HG03196 (cell line): ENCODE results near the gene TRAFD1.
"Not testable (repeated sequence)": the region's sequence is repeated elsewhere in the genome, so short reads cannot be mapped to it uniquely, and the experiment has no call there.

ENCODE experiments used
- ATAC-seq: cut with Tn5 transposase; IDR thresholded peaks from one replicate; pipeline ENCODE4 v1.9.1; 2021; ENCODE audit not compliant: unreplicated experiment

Gene TRAFD1

DNA sequence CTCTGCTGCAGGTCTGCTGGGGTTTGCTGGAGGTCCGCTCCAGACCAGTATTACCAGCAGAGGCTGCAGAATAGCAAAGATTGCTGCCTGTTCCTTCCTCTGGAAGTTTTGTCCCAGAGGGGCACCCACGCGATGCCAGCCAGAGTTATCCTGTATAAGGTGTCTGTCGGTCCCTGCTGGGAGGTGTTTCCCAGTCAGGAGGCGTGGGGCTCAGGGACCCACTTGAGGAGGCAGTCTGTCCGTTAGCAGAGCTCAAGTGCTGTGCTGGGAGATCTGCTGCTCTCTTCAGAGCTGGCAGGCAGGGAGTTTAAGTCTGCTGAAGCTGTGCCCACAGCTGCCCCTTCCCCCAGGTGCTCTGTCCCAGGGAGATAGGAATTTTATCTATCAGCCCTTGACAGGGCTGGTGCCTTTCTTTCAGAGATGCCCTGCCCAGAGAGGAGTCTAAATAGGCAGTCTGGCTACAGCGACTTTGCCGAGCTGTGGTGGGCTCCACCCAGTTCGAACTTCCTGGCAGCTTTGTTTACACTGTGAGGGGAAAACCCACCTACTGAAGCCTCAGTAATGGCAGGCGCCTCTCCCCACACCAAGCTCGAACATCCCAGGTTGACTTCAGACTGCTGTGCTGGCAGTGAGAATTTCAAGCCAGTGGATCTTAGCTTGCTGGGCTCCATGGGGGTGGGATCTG lies 33.2 kb downstream of the TRAFD1 start:
- not testable (repeated sequence) for ATAC-seq

DNA sequence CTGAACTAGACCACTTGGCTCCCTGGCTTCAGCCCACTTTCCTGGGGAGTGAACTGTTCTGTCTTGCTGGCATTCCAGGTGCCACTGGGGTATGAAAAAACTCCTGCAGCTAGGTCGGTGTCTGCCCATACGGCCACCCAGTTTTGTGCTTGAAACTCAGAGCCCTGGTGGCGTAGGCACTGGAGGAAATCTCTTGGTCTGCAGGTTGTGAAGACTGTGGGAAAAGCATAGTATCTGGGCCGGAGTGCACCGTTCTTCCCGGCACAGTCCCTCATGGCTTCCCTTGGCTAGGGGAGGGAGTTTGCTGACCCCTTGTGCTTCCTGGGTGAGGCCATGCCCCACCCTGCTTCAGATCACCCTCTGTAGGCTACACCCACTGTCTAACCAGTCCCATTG lies 33.8 kb downstream of the TRAFD1 start:
- ATAC-seq = no peak

DNA sequence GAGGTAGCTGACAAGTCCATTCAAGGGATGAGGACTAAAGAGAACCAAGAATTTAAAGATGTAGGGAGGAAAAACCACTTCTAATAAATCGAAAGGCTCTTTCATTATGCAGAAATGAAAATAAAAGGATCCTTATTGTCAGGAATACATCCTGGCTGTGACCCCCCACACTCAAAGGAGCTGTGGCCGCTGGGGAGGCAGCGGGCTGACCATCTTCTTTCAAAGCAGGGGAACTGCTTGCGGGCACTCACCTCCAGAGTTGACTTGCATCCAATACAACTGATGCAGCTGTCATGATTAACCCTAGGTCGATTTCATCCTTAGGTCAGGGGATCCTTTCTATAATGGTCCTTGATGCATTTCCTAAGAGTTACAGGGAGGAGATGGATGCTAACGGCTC lies 35.3 kb downstream of the TRAFD1 start:
- ATAC-seq = no peak

DNA sequence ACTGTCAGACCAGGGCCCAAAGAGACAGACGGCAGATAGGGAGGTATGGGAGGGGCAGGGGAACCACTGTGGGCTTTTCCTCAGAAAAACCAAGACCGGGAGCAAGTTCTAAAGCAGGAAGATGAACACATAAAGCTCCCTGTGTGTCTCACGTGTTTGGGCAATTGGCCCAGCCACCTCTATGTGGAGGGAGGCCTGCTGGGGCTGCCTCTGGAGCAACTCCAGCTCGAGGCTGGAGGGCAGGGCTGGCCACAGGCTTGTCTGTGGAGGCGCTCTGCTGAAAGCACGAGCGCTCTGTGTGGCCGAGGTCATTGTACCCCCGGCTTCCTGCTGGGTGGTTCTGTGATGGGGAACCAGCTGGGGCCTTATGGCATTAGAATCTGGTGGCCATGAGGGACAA lies 36.4 kb downstream of the TRAFD1 start:
- no peak for ATAC-seq

DNA sequence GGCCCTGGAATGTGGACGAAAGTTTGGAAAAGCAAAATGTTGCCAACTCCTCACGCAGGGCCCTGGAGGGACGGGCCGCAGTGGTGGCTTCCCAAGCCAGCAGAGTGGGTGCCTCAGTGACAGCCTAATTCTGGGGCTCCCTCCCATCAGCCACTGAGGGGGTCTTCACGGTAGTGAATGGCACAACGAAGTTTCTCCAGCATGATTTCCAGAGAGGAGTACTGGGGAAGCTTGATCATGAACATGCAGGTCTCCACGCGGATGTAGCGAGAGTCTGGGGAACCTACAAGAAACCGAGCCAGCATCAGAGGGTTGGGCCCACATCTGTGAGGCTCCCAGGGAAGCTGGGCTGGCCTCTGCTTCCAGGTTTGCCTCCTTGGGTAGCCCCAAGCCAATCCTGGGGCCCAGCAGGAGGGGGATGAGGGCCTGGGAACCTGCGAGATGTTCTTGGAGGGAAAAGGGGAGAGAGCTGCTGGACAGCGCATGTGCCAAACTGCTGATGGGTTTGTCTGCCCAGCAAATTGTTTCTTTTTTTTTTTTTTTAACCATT lies 37.0 kb downstream of the TRAFD1 start:
- no peak for ATAC-seq

DNA sequence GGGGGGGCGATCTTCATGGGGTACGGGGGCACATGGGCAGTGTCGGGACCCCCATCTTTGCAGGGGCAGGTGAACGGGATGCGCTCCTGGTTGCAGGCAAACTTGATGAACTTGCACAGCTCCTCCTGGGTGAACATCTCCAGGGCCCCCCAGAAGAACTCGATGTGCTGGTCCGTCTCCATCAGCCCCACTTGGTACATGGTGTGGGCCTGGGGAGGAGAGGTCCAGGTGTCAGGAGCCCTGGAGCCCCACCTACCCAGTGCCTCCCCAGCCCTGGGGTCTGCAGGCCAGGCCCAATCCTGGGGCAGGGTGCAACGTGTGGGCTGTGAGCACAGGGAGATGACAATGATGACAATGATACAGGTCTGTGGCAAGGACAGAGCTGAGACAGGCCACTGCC lies 37.7 kb downstream of the TRAFD1 start:
- no peak for ATAC-seq

DNA sequence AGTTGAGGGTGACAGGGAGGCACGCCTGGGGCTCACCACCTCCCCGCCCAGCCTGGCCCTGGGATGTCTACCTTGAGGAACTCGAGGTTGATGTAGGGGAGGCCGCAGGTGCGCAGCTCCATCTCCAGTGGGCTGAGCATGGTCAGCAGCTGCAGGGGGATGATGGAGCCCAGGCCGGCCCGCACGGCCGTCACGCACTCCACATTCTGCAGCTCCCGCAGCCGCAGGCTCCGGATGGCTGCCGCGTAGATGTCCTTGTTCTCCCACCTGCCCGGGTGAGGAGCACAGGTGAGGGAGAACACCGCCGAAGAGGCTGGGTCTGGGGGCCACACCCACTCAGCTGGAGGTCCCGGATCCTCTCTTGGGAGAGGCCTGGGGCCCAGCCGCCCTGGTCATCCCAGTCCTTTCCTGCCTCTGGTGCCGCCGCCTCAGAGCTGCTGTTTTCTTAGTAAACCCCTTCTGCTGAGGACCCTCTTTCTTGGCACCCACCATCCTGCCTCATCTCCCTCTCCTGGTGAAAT lies 38.2 kb downstream of the TRAFD1 start:
- no peak for ATAC-seq

DNA sequence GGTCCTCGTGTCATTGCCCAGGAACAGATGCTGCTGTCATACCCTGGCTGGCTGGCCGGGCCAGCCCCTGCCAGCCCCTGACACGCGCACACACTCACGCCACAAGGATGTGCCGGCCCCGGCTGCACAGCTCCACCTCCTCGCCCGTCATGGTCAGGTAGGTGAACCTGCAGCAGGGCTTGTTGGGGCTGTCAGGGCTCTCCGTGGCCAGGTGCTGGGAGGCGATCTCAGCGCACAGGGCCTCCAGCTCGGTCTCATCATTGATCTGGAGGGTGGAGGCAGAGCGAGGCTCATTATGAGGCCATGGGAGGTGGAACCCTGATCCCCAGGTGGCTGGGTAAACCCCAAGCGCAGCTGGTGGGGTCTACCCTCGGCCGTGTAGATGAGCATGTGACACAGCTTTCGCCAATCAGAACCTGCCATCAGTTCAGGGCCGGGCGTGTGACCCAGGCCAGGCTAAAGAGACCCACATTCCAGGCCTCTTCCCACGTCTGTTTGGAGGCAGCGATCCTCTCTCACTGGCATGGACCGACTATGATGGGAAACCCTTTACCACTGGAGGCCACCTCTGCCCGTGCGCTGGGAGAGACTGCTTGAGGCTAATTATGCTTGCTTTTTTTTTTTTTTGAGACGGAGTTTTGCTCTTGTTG lies 38.8 kb downstream of the TRAFD1 start:
- no peak for ATAC-seq

DNA sequence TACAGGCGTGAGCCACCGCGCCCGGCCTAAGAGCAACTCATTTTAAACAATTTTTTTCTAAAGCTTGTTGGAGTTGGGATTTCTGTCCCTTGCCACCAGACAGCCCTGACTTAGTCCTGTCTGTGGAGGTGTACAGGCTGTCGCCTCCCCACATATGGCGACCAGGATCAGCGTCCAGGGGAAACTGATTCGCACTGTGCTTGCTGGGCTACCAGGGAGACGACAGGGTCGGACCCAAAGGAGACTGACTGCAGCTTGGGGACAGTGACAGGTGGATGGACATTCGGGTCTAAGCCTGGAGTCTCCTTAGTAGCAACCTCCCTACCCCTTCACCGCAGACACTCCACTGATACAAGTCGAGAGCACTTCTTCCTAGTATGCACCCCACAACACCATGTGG lies 40.3 kb downstream of the TRAFD1 start:
- no peak for ATAC-seq

DNA sequence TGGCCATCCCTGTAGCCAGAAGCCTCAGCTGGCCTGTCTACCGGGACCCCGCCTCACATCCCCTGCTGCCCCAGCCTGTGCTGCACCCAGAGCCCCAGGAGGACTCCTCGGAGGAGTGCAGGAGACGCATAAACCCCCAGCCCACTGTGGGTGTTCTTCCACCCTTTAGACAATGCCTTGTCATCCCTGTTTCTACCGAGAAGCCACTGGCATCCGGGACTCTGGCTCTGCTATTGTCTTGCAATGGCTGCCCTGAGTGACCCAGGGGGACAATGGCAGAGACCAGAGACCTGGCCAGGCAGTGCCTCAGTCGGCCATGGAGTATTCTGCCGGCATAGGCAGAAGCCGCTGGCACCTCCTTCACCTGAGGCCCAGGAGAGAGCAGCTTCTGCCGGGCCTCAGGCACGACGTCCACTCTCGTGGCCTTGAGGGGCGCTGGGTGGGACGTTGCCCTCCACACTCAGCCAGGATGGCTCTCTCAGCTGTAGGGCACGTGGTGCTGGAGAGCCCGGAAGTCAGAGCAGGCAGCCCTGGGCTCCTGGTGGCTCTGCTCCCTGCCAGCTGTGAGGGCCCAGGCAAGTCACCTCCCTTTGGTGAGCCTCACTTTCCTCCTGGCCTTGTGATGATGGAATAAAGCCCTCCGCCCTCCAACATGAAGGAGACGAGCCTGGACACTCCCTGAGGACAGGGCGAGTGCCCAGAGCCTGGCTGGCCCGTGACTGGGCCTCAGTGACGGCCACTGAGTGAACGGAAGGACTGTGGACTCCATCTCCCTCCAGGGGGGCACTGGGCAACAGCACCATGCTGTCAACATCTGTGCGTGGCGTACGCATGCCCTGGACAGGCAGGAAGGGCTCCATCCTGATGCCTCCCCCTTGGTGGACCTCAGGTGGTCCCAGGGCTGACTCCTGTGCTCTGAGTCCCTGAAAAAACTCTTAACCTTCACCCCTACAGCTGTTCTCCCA lies 41.0 kb downstream of the TRAFD1 start:
- ATAC-seq = no peak

DNA sequence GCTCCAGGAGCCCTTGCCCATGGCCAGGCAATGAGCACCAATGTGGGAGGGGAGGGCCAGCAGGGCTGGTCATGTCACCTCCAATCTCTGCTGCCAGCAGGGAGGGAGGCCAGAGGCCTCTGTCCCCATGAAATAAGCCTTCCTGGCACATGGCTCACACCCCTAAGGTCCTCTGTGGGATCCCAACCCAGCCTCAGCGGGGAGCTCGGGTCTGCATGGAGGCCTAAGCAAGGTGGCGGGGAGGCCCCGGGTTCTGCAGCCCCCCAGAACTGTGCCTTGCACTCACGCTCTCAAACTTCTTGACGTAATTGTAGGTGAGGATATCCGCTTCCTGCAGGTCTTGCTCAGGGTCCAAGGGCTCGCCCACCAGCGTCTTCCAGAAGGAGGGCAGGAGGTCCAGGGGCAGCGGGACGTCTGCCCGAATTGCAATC lies 41.7 kb downstream of the TRAFD1 start:
- no peak for ATAC-seq

DNA sequence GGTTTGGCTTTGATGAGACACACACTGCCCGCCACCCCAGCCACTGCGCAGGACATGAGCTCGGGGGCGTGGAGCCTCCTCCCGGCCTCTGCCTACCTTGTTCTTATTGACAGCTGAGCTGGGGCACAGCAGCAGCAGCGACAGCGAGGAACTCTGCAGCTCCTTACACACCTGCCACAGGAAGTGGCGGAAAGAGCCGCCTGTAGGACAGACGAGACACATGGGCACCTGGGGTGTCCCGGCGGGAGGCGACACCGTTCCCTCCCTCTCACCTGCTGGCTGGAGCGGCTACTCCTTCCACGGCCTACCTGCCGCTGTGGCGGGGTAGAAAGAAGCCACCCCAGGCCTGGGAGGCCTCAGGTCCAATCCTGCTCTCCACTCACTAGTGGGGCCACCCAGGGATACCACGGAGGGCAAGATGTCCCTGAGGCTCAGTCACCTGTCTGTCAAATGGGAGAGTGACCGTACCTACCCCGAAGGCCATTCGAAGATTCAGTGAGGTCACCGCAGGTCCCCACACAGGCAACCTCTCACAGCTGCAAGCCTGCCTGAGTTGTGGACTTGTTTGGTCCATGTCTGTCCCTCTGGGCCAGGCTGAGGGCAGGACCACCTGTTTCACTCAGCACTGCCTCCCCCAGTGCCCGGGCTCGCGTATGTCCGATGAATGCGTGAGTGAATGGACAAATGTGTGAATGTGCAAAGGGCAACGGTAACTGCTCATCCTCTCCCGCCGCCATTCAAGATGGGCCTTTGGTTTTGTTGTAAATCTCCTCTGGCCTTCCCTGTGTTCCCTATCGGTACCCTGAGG lies 42.6 kb downstream of the TRAFD1 start:
- ATAC-seq = no peak

DNA sequence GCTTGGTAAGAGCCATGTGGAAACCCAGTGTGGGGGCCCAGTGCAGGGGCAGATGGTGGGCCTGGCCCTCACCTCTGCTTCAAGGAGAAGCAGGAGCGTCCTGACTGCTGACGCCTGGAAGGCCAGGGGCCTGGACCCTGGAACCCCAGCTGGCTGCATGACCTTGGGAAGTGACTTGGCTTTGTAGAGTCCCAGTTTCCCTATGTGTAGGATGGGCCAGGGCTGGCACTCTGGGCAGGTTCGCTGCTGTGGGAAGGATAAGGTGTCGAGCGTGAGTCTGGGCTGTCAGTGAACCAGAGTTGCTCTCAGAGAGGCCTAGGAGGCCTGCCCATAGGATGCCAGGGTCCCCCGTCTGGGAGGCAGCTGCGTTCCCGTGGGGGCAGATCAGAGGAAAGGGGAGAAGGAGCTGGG lies 43.2 kb downstream of the TRAFD1 start:
- ATAC-seq = no peak

DNA sequence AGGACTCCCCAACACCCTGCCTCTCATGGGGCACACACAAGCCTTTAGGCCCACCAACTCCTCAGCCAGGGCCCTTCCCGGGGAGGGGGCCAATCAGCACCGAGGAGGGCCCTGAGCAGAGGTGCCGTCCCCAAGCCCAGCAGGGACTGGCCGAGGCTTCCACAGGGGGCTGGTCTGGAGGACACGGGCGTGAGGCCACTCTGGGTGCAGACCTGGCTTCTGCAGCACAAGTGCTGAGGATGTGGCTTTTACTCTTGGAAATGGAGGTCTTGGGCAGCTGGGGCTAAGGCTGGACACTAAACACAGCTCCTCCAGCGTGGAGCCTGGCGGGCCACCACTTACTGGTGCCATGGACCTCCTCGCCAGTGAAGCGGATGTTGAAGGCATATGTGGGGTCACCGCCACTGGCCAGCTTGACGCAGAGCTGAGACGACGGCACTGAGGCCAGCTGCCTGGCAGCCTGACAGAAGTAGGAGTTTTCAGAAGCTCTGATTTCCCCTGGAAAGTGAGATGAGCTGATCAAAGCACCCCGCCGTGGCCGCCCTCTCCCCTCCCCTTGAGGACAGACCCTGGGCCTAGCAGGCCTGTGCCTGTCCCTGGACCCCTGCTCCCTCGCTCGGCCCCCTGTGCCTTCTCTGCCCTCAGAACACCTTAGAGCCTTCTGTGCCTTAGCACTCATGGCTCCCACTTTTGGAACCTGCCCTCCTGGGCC lies 44.0 kb downstream of the TRAFD1 start:
- ATAC-seq = no peak

DNA sequence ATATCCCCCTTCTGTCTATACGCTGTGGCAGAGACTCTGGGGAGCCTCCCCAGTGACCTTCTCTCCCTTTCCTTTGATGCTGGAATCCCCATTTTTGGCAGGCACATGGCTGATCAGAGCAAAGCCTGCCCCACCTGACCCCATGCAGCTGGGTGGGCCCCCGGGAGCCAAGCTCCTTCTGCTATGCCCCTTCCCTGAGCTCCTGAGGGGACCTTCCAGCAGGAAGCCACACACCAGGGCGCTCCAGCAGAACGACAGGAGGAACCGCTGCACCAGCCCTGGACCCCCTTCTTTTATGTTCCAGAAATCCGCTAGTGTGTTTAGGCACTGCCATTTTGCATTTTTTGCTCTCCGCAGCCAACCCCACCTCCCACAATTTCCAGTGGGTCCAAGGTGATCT lies 44.6 kb downstream of the TRAFD1 start:
- no peak for ATAC-seq

DNA sequence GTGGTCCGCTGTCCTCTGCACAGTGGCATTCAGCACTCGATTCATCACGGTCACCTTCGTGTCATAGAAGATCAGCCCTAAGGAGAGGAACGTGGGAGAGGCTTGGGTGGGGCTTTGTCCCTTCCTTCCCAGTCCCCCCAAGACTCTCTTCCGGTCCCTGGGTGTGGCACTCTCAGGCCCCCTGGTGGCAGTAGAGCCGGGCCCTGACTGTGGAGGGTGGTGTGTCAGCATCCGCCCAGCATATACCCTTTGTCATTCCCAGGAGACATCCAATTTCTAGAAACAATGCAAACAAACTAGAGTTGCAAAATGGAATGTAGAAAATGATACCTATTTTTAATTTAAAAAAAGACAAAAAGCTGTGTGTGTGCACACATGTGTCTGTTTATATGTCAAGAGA lies 45.0 kb downstream of the TRAFD1 start:
- no peak for ATAC-seq

DNA sequence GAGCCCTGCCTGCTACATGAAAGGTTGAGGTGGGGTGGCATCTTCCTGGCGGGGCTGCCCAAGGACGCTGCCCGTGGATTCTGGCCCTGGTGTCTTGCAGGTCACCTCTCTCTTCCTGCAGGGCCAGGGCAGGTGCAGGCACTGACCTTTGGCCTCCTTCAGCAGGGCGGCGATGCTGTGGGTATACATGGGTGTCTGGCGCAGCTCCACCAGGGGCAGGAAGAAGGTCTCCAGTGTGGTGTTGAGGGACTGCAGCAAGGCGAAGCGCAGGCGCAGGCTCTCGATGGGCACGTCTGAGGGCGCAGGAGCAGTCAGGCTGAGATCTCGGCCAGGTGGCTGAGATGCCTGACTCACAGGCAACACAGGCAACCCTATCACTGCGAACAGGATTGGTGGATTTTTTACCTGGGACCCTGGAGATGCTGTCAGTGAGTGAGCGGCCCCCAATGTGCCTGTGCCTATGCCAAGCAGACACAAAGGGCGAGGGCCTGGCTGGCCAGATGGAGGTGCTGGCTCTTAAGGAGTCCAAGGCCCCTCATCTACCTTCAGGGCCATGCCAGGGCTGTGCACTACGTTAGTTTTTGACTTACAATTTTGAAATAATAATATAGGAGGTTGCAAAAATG lies 45.7 kb downstream of the TRAFD1 start:
- no peak for ATAC-seq

DNA sequence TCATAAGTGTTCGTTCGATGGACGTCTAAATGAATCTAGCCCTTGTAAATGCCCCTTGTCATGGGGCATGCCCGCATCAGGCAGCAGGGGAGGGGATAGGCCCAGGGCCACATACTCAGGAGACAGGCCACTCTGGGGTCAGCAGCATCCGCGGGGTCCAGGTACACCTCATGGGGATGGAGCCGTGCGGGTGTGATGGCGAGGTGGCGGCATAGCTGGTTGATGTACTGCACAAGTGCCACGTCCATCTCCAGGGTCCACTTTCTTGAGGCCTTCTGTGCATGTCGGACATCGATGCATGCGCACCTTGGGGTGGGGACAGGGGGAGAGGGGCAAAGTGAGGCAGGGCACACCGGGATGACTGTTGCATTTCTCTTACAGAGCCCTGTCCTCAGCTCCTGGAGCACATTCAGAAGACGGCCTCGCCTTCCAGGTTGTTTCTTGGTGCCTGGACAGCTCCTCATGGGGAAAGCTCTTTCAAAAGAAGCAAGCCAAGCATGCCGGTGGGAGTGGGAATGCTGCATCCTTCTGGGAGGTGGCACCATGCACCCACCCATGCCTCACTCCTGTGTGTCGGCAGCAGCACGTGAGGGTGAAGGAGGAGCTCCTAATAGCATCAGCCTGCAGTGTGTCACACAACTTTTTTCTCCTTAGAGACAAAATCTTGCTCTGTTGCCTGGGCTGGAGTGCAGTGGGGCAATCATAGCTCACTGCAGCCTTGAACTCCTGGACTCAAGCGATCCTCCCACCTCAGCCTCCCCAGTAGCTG lies 47.4 kb downstream of the TRAFD1 start:
- ATAC-seq = no peak
